GM21717 (cell line): ENCODE results near the gene DIO2.
A peak's percentile ranks its signal among the peaks of the same experiment; 100 is the strongest.

Experiments
- ATAC-seq: cut with Tn5 transposase; IDR thresholded peaks from one replicate; pipeline ENCODE4 v1.9.1; 2021; ENCODE audit warnings: mild to moderate bottlenecking, moderate library complexity; ENCODE audit not compliant: unreplicated experiment

Gene DIO2

DNA sequence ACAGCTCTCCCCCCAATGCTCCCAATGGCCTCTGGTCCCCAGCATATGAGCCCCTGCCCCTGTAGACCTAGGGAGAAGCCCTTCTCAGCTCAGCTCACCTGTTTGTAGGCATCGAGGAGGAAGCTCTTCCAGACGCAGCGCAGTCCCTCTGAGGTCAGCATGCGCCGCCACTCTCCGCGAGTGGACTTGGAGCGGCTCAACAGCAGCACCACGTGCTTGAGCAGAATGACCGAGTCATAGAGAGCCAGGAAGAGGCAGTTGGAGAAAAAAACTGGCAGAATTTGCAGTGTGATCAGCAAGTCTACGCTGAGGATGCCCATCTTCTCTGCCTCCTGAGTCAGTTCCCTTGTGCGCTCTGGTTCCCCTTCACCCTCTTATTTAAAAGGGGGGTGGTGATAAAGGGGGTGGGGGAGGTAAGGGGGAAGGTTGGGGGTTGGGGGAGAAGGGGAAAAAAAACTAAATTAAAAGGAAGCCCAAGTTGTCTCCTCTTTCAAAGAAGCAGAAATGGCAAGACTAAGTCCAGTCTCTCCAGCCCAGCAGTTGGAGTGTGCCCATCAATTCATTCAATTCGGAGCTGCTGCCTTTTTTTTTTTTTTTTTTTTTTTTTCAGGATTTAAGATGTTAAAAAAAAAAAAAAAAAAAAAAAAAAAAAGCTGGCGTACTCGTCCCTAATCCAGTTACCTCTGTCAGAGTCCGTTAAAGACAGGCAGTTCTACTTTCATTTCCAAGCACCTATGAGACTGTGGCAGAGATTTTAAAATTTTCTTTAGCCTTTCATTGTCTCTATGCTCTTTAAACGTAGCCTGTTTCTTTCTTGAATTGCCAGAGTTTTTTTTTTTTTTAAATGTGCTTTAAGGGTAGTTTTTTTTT is at the start of gene DIO2:
Gene DIO2 (minus strand): TSS at position 352 of the 870 bp plus-strand sequence. CDS start 32 bp downstream, at position 320.
- no peak for ATAC-seq

DNA sequence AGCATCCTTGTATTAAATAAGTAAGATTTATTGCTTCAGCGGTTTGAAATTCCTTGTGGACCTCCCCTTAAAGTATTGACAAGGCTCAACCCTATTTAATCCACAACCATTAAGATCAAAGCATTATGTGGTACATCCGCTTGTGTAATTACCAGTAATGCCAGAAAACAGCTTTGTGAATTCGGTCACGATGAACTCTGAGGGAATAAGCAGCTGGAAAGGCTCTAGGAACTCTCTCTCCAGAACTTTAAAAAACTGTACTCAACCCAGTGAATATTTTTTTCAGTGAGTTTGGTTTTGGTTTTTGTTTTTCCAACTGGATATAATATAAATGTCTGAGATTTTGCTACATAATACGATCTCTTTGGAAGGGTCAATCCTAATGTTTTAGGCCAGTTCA is 49.3 kb upstream of the DIO2 start:
- ATAC-seq: no peak

DNA sequence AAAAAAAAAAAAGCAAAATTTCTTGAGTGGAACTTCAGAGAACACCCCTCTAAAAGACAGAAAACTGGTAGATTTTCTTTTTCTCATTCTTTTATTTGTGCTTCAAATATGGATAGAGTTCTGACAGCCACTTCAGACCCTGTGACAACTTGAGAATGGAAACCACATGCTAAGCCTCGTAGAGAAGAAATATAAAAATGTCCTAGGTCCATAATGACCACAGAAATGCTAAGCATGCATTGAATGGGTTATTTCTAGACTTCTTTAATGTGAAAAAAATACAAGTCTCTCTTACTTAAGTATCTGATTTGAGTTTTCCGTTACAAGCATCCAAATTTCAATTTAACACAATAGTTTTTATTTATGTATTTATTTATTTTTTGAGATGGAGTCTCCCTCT is 28.3 kb upstream of the DIO2 start:
- no peak for ATAC-seq

DNA sequence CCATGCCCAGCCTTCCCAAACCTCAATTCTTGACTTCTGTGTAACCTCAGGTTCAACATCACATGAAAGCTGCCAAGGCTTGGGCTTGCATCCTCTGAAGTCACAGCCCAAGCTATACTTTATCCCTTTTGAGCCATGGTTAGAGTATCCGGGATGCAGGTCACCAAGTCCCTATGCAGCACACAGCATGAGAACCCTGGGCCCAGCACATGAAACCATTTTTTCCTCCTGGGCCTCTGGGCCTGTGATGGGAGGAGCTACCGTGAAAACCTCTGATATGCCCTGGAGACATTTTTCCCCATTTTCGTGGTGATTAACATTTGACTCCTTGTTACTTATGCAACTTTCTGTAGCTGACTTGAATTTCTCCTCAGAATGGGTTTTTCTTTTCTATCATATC is 25.8 kb upstream of the DIO2 start:
- no peak for ATAC-seq

DNA sequence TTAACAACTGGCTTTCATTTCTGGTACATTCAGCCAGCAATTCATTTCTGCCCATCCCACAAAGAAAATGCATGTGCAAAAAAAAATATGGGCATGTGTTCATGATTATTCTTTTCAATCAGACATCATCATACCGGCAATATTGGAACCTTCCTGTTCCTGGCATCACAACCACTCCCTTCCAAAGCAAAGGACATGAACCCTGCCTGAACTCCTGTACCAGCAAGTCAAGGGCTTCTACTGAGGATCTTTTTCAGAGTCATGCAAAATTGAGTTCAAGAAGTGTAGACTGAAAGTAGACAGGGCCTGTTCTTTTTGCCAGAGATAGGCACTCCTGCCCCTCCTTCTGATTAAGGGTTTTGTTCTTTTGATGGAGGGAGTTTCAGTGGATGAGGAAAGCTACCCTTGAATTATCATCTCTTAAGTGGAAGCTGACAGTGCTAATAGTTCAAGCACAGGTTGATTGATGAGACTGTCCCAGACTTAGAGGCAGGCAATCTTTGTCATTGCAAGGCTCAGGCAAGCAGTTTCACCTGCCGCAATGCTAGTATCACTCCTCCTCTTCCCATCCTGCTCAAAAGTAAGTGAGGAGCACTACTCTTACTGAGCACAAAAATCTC is 22.3 kb upstream of the DIO2 start:
- ATAC-seq: no peak

DNA sequence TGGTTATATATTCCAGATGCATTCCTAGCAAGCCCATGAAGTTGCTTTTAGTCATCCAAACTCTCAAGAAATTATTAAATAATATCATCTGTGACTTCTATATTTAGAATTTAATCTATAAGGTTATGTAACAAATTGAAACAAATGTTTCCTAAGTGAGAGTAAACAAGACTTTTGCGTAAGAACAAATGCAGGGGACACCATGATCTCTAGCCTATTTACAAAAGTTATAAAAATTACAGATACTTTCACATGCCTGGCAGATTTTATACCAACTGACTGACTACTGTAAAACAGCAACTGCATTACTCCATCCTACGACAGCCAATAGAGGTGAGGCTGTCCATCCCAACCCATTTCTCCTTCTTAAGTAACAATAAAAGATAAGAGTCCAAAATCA is 20.4 kb upstream of the DIO2 start:
- no peak for ATAC-seq

DNA sequence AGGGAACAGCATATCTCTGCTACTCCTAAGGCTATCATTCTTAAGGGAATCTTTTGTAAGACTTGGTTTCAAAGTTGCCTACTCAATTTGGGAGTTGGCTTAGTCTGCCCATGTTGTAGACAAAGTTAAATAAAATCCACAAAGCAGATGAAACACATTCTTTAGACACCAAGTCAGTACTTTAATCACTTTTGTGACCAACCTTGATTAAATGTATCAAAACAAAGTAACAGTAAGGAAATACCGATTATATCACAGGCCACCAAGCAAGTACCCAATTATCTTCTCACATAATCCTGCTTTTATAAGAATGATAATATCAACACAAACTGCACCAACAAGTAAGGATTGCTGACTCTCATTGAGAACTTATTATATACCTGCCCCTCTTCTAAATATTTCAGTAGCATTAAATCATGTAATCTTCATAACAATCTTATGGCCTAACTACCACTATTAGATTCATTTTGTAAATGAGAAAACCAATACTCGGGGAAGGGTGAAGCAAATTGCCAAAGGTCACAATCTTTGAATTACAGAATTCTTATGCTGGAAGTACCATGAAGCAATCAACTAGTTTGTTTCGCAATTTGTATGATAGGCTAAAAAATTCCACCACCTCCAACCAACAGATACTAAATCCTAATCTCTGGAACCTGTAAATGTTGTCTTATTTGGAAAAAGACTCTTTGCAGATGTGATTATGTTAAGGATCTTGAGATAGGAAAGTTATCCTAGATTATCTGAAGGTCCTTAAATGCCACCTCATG is 12.6 kb upstream of the DIO2 start:
- no peak for ATAC-seq

DNA sequence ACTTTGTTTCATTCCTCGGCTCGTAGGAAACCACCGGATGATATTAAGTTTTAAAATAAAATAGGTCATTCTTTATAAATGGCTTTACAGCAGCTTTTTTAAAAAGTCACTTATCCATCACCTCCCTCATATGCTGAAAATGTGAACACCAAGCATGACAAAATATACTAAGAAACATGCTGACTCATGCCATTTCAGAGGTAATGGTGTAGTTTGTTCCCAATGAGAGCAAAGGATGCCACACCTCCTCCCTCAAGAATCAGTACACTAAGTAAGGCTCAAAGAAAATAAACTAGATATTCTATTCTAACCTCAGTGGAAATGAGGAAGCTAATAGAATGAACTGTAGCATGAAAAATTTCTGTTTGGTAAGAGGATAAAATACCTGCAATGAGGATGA is 5.5 kb upstream of the DIO2 start:
- no peak for ATAC-seq

DNA sequence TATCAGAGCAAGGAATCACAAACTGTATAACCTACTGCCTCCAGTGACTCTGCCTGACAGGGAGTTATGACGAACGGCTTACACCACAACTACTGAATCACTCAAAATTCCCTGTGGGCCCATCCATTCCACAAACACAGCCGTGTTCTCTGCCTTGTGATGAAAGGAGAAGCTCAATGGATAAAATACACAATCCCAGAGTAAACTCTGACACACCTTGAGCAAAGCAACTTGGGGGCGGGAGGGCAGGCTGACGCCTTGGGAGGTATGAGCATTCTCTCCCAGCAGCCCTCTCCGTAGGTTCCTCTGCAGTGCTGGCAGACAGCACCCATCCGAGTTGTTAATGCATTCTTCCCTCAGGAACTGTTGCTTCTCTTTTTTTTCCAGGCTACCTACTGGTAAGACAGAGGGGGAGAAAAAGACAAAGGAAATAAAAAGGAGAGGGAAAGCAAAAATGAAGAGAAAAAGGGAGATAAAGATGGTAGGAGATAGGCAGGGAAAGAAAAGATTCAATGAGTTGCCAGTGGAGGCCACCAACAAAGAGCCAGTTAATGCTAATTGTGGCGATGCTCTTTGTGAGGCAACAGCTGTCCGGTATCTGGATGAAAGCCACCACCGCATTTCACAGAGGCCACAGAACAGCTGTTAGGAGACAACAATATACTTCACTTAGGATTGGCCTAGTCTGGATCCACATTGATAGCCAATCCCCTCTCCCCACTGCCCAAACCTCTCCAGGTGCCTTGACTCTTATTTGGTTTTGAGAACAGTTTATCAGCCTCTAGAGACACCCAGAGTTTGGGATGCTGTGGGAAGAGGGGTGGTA is 4.7 kb upstream of the DIO2 start:
- no peak for ATAC-seq

DNA sequence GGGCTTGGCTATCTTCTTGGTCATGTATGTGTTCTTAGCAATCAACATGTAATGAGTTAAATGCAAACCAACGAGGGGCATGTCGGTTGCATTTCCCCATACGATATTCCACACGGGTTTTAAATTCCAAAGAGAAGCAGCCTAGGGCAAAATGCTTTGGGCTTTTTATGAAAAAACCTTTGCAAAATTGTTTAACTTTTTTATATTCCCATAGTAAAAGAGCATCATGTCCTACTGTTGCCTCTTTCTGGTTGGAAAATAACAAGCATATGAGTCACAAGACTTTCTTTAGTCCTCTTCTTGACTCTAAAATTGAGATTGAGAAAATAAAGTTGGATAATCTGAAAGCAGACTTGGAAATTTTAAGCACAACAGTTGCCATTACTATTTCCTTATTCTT is 3.8 kb upstream of the DIO2 start:
- ATAC-seq: no peak

DNA sequence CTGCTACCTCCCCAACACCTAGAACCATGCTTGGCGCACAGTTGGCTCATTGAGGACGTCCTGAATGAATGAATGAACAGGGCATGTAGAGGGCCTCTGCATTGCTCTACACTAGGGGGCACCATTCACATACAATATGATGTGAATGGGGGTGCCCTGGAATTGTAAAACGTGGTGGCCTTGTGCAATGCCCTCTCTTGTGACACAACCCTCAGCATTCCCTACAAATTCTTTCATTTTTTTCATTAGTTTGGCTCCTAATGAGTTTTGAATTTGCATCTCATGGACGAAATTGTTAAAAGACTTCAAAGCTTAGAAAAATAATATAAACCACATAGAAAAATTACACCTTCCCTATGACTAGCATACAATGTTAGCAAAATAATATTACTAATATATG is 2.3 kb upstream of the DIO2 start:
- ATAC-seq: peak; percentile 72

DNA sequence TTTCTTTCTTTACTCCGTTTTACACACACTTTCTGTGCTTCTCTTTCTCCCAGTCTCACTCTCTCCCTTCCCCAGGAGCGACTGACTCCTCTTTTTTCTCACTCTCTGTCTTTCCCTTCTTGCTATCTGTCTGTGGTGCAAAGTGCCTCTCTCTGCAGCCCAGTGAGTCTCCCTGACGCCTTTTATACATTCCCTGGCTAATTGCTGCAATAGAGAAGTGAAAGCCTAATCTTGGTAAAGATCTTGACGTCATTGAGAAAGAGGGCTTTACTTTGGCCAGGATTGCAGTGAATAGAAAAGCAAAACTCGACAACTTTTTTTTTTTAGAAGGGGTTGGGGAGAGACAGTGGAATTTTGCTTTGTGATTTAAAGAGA is 706 bp upstream of the DIO2 start:
- ATAC-seq: no peak

DNA sequence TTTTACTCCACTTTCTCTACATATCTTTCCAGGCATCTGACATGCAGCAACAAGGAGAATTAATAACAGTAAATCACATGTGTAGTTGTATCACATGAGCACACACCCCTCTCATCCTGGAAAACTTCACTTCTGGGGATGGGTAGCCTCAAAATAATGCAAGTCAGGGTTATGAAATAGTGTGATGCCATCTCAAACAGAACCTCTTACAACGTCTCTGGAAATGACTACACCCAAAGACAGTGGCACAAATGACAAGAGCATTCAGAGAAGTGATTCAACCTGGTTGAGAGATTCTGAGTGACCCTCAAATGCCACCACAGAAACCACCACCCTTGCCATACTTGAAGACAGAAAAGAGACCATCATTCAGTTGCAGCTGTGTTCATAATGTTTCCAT is 2.8 kb downstream of the DIO2 start:
- no peak for ATAC-seq

DNA sequence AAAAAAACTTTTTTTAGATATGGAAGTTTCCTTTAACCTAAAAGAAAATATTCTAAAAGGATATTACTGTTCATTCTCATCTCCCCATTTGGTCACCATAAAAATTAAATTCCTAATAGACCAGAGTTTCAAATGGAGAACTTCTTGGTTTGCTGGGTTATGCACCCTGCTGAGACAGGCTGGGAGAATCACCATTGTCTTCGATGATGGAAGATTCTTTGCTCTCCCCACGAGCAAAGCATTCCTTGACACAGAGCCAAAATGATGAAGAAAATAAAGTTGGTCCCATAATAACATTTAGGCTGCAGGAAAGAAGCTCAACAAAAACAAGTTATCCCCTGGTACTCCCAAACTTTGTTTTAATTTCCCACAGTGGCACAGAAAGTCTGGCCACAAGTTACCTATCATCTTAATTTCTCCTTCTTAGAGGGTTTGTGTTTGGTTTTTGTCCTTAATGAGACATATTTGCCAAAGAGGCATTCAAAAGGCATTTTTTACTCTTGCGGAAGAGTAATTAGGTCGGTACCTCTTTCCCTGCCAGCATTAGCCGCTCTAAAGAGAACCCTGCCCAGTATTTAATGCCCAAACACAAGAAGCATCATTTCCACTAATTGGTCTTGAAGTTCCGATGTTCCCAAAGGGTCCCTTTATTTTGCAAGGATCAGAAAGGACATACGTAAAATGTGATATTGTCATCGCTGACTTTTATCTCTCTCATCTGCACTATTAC is 4.8 kb downstream of the DIO2 start:
- ATAC-seq: no peak

DNA sequence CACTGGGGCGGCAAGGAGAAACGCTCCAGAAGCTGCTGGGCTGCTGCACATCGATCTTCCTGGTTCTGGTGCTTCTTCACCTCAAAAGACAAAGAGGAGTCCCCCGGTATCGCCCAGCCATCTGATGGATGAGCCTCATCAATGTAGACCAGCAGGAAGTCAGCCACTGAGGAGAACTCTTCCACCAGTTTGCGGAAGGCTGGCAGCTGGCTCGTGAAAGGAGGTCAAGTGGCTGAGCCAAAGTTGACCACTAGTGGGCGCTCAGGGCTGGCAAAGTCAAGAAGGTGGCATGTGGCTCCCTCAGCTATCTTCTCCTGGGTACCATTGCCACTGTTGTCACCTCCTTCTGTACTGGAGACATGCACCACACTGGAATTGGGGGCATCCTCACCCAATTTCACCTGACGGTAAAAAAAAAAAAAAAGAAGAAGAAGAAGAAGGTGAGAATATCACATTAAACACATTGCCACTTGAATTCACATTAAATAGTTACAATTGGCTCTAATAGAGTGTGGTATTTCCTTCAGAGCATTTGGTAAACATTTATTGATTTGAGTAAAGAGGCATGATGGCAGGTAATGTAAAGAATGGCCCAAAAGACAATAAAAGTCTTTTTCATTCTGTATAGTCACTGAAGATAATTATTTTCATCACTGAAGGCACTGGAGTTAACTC is 8.3 kb downstream of the DIO2 start:
- ATAC-seq: no peak

DNA sequence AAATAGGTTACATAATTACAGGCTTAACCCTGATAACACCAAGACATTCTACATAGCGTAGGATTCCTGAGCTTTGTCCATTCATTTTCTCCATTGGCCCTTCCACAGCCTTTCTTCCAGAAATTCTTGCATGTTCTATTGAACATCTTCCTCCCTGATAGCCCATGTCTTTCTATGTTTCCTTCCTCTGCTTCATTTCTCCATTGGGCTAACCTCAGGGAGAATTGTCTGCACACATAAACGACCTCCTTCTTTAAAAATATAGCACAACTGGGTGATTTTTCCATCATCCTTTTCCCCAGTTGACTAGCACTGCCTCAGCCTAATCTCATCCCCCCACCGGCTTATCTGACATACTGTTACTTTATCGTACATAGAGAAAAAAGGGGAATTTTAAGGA is 11.2 kb downstream of the DIO2 start:
- ATAC-seq: no peak

DNA sequence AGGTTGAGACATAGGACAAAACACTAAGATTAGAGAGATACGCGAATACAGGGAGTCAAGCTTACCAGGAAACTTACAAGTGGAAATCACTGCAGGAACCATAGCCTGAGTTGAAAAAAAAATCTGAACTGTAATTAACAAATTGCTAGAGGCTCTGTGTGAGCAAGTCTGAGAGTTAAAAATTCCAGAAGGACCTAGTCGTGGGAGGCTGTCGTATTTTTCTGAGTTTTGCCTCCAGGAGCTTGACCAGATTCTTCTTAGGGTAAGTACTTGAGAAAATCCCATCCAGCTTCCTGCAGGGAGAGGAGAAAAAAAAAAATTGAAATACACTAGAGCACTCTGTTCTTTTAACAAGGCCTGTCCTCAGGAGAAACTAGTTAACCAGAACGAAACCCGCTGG is 22.7 kb downstream of the DIO2 start:
- no peak for ATAC-seq

DNA sequence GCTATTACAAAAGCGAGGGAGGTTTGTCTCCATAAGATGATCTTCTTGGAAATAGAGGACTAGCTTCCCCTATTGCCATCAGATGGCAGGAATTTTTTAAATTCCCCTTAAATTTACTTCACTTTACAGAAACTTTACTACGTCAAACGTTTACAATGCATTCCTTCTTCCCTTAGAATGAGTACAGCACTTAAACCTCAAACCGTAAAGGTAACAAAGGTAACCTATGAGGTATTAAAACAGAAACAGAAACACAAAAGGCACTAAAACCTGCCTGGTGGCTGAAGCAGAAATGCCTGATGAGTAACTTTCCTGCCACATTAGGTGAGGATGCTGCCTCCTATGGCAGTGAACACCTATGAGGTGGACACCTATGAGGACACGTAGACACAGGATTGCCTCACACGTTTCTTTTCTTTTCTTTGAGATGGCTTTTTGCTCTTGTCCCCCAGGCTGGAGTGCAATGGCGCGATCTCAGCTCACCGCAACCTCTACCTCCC is 25.0 kb downstream of the DIO2 start:
- ATAC-seq: no peak

DNA sequence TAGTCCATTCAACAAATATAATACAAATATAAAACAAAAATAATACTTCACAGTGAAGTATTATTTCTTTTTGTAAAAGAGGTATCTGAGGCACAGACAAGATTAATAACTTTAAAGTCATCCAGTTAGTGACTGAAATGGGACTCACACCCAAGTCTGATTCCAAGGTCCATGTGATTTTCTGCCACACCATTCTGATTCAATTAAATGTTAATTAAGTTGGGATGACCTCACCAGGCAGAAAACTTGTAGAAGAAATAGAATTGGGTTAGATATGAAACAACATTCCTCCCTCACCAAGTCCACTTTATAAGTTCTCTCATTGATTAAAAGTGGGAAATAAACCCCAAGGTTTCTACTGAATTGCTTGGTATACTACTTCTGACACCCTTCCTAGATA is 34.4 kb downstream of the DIO2 start:
- ATAC-seq: no peak
